ENCODE data around the gene FAM131B. TPM values are rescaled to one million over a fixed set of nuclear protein-coding genes. Genes with fewer than 3 reads are reported as not detected.

FAM131B gene
- total and polyA plus RNA-seq, 9 of the 15 experiments (the other 6 are each of a cell fraction or from before 2014, with no cell fraction given), result 0.03 to 0.04 TPM; not detected in 7

DNA sequence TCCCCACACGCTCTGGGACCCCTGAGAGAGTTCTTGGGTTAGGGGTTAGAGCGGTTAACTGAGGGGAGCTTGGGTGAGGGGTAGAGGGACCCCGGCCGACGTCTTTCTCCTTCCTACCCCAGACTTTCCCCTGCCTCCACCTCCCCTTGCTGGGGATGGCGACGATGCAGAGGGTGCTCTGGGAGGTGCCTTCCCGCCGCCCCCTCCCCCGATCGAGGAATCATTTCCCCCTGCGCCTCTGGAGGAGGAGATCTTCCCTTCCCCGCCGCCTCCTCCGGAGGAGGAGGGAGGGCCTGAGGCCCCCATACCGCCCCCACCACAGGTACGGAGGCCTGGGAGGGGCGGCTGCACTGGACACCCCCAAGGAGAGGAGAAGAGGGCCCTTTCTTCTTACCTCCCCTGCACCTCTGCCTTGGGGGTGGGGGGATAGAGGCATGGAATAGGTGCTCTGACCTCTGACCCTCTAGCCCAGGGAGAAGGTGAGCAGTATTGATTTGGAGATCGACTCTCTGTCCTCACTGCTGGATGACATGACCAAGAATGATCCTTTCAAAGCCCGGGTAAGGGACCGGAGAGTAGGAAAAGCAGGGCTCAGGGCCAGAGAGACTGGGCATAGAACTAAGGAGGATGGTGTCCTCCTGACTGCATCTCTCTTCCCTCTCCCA, 19.7 kb upstream of the FAM131B start (continued):
- TF ChIP-seq RERE (CRISPR knock-in tag; IDR thresholded peaks at IDR 0.05; ENCODE audit: borderline replicate concordance) (no peak), CBX1 (IDR thresholded peaks at IDR 0.05; ENCODE audit: low read depth) (no peak), PBX2 (CRISPR knock-in tag; IDR thresholded peaks at IDR 0.05; ENCODE audit: low read depth) (no peak), PBX2 (tag; conservative IDR thresholded peaks at IDR 0.05; ENCODE audit: low read depth) (no peak), GMEB1 (CRISPR knock-in tag; IDR thresholded peaks at IDR 0.05) (0 out of 2 replicates have a peak, but pooled peaks have one; percentile 3), SP1 (CRISPR knock-in tag; IDR thresholded peaks at IDR 0.05) (0 out of 2 replicates have a peak, but pooled peaks have one; percentile 29), MEF2D (tag; conservative IDR thresholded peaks at IDR 0.05; ENCODE audit: low read depth) (no peak), ILK (tag; IDR thresholded peaks at IDR 0.05; ENCODE audit: borderline replicate concordance, low read depth) (no peak), FOXA3 (CRISPR knock-in tag; conservative IDR thresholded peaks at IDR 0.05 in 1 of 2, IDR thresholded peaks at IDR 0.05 in 1 of 2) (0 out of 4 replicates have a peak, but pooled peaks of 1 of the 2 experiments have one; percentile 33), SAP30 (IDR thresholded peaks at IDR 0.05; ENCODE audit: borderline replicate concordance, insufficient read depth, low read depth, low read length, poor library complexity, severe bottlenecking) (no peak), KHSRP (IDR thresholded peaks at IDR 0.05) (no peak), MCM3 (IDR thresholded peaks at IDR 0.05) (no peak), ATF2 (CRISPR knock-in tag; IDR thresholded peaks at IDR 0.05) (no peak)
- TF ChIP-seq, protein P1, sequence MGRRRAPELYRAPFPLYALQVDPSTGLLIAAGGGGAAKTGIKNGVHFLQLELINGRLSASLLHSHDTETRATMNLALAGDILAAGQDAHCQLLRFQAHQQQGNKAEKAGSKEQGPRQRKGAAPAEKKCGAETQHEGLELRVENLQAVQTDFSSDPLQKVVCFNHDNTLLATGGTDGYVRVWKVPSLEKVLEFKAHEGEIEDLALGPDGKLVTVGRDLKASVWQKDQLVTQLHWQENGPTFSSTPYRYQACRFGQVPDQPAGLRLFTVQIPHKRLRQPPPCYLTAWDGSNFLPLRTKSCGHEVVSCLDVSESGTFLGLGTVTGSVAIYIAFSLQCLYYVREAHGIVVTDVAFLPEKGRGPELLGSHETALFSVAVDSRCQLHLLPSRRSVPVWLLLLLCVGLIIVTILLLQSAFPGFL (CRISPR knock-in tag; IDR thresholded peaks at IDR 0.05), result no peak
